ENCODE measurements around the gene GNB5.
A peak's percentile ranks its signal among the peaks of the same experiment; 100 is the strongest.

GNB5 gene

GRCh38 chr15:52140646-52141045 is 50.5 kb downstream of the GNB5 start:
- DNase-seq, result no peak

- DNase-seq, result peak; percentile 83 to 93 (median 91)
Measured at GRCh38 chr15:52139599-52140462, 51.4 kb downstream of the GNB5 start.

GRCh38 chr15:52137432-52138357 is 53.5 kb downstream of the GNB5 start:
- DNase-seq, result peak; percentile 81 to 92 (median 86)

GRCh38 chr15:52136442-52136980 is 54.7 kb downstream of the GNB5 start:
- peak in 3 of 4 experiments; percentile 17 to 42 (median 41) for DNase-seq

GRCh38 chr15:52134502-52135144 is 56.6 kb downstream of the GNB5 start:
- DNase-seq, result peak in 3 of 4 experiments; percentile 17 to 55 (median 28)

GRCh38 chr15:52133510-52134220 is 57.5 kb downstream of the GNB5 start:
- DNase-seq, result peak in 1 of 4 experiments; percentile 29

- no peak for DNase-seq
Measured at GRCh38 chr15:52132066-52132465, 59.1 kb downstream of the GNB5 start.

- no peak for DNase-seq
Measured at GRCh38 chr15:52128568-52128967, 62.6 kb downstream of the GNB5 start.

GRCh38 chr15:52124270-52124880 is 66.8 kb downstream of the GNB5 start:
- peak; percentile 57 to 81 (median 74) for DNase-seq

- DNase-seq, result no peak
Measured at GRCh38 chr15:52121896-52122295, 69.3 kb downstream of the GNB5 start.

- DNase-seq, result no peak
Measured at GRCh38 chr15:52121006-52121405, 70.2 kb downstream of the GNB5 start.

- no peak for DNase-seq
Measured at GRCh38 chr15:52120488-52120887, 70.7 kb downstream of the GNB5 start.

- no peak for DNase-seq
Measured at GRCh38 chr15:52118969-52119749, 72.0 kb downstream of the GNB5 start.

- DNase-seq, result no peak
Measured at GRCh38 chr15:52117549-52117948, 73.6 kb downstream of the GNB5 start.

GRCh38 chr15:52115598-52116427 is 75.4 kb downstream of the GNB5 start:
- no peak for DNase-seq

- no peak for DNase-seq
Measured at GRCh38 chr15:52114261-52115055, 76.7 kb downstream of the GNB5 start.

GRCh38 chr15:52113708-52114107 is 77.5 kb downstream of the GNB5 start:
- no peak for DNase-seq

- DNase-seq, result no peak
Measured at GRCh38 chr15:52113235-52113634, 78.0 kb downstream of the GNB5 start.

Data from suppressor macrophage (primary cell).